ENCODE data around the gene FADS6. TPM values are rescaled to one million over a fixed set of nuclear protein-coding genes. Genes with fewer than 3 reads are reported as not detected.
"Not testable (repeated sequence)": the region's sequence is repeated elsewhere in the genome, so short reads cannot be mapped to it uniquely, and the experiment has no call there.

FADS6 gene
- total RNA-seq, 4 donors from 2014 or later = 4.9 to 19.9 (median 6.8) TPM

DNA sequence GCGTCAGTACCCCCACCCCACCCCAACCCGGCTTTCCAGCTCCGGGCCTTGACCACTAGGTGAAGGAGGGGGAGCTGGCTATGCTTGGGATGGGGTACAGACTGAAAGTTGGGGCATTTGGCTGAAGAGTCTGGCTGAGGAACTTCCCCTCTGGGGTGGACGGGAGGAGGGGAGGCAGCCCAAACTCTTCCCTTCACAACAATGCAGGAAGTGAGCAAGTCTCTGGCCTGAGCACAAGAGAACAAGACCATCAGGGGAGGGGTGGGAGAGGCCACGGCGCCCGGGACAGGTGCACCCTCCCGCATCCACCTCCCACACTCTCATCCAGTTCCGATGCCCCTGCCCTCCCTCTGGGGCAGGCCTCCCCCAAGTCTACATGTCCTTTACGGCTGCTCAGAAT is 24.0 kb upstream of the FADS6 start:
- no peak overlapping the region for H3K4me3 ChIP-seq (ENCODE audit: low read depth, poor library complexity, severe bottlenecking)
- intact Hi-C loops (cut with DNase I; ENCODE audit: low total_unique reads) = no loop called here
- no peak for TF ChIP-seq POLR2A (IDR thresholded peaks at IDR 0.05)
- TF ChIP-seq, protein P1, sequence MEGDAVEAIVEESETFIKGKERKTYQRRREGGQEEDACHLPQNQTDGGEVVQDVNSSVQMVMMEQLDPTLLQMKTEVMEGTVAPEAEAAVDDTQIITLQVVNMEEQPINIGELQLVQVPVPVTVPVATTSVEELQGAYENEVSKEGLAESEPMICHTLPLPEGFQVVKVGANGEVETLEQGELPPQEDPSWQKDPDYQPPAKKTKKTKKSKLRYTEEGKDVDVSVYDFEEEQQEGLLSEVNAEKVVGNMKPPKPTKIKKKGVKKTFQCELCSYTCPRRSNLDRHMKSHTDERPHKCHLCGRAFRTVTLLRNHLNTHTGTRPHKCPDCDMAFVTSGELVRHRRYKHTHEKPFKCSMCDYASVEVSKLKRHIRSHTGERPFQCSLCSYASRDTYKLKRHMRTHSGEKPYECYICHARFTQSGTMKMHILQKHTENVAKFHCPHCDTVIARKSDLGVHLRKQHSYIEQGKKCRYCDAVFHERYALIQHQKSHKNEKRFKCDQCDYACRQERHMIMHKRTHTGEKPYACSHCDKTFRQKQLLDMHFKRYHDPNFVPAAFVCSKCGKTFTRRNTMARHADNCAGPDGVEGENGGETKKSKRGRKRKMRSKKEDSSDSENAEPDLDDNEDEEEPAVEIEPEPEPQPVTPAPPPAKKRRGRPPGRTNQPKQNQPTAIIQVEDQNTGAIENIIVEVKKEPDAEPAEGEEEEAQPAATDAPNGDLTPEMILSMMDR (IDR thresholded peaks at IDR 0.05) = no peak
- DNase-seq (ENCODE audit: low spot score in 2 of 2) = no peak
- WGBS, 2 donors = 67 to 73% methylated on average over 10 of the region's 10 CpGs

DNA sequence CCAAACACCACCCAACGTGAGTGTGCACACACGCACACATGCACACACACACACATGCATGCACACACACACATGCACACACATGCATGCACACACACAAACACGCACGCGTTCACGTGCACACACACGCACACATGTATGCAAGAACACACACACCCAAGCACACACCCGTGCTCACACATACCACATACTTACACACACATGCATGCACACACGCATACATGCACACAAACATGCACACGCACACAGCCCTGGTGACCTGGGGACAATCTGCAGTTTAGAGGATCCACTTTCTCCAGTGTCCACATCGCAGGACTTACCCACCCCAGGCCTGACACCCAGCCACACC is 23.4 kb upstream of the FADS6 start:
- no peak for DNase-seq (ENCODE audit: low spot score in 2 of 2)
- H3K4me3 ChIP-seq (ENCODE audit: low read depth, poor library complexity, severe bottlenecking) = no peak overlapping the region
- 85 to 93% methylated on average over 11 of the region's 11 CpGs for WGBS, 2 donors
- TF ChIP-seq, protein P1 (IDR thresholded peaks at IDR 0.05) = peak in 1 of 3 donors; percentile 21
- TF ChIP-seq POLR2A (IDR thresholded peaks at IDR 0.05) = no peak
- intact Hi-C loops (cut with DNase I; ENCODE audit: low total_unique reads) = no loop called here

DNA sequence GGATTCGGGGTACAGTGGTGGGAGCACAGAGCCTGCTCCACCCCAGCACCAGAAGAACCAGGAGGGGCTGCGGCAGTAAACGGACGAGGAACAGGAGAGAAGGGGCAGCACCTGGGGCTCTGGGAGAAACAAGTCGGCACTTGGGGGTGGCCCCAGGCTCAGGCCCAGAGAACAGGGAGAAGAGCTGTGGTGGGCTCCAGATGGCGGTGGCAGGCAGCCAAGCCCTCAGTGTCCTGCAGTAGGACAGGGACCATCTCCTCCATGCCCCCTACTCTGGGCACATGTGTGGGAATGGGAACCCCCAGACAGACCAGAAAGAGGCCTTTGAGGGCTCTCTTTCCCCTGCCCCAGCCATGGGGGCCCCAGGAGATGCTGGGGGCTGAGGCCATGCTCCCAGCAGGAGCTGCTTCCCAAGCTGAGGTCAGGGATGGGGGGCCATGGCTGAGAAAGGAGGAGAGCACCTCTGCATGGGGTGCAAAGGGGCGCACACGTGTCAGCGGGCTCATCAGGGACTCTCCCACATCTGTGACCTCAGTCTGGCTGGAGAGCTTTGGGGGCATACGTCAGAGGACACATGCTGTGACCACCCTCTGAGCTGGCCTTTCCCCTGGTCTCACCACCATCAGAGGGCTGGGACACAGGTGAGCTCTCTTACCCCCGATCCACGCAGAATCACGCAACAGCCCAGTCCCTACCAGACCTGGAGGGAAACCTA is 22.9 kb upstream of the FADS6 start:
- no peak for TF ChIP-seq POLR2A (IDR thresholded peaks at IDR 0.05)
- TF ChIP-seq, protein P1 (IDR thresholded peaks at IDR 0.05) = no peak
- DNase-seq (ENCODE audit: low spot score in 2 of 2) = no peak
- intact Hi-C loops (cut with DNase I; ENCODE audit: low total_unique reads) = no loop called here
- WGBS, 2 donors = 82 to 85% methylated on average over 13 of the region's 13 CpGs
- H3K4me3 ChIP-seq (ENCODE audit: low read depth, poor library complexity, severe bottlenecking) = no peak overlapping the region

DNA sequence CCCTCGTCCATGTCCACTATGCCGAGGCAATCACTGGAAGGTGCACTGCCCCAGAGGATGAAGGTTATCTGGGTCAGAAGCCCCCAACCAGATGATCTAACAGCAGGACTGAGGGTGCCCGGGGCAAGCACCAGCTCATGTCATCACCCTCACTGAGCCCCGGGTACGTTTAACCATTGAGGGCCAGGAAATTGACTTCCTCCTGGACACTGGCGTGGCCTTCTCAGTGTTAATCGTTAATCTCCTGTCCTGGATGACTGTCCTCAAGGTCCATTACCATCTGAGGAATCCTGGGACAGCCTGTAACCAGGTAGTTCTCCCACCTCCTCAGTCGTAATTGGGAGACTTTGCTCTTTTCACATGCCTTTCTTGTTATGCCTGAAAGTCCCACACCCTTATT is 18.0 kb upstream of the FADS6 start:
- intact Hi-C loops (cut with DNase I; ENCODE audit: low total_unique reads); DNase-seq (ENCODE audit: low spot score in 2 of 2); H3K4me3 ChIP-seq (ENCODE audit: low read depth, poor library complexity, severe bottlenecking): not testable (repeated sequence)
- 77 to 78% methylated on average over 8 of the region's 8 CpGs for WGBS, 2 donors

DNA sequence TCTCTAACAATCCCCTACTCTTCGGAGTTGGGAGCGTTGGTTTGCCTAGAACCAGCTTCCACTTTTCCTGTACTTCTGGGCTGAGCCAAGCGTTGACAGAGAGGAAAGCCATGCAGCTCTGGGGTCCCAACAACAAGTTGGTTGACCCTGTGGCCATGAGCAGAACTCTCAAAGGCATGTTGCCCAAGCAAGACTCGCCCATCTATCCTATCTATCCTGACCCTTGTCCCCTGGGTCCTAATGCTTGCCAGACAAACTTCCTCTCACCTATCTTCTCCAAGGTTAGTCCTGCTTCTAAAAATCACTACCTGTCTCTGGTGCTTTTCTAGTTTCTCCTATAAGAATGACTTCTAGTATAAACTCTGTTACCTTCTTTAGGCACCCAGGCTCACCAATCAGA is 15.7 kb upstream of the FADS6 start:
- H3K4me3 ChIP-seq (ENCODE audit: low read depth, poor library complexity, severe bottlenecking); intact Hi-C loops (cut with DNase I; ENCODE audit: low total_unique reads); DNase-seq (ENCODE audit: low spot score in 2 of 2): not testable (repeated sequence)
- 69 to 75% methylated on average over 4 of the region's 4 CpGs for WGBS, 2 donors

DNA sequence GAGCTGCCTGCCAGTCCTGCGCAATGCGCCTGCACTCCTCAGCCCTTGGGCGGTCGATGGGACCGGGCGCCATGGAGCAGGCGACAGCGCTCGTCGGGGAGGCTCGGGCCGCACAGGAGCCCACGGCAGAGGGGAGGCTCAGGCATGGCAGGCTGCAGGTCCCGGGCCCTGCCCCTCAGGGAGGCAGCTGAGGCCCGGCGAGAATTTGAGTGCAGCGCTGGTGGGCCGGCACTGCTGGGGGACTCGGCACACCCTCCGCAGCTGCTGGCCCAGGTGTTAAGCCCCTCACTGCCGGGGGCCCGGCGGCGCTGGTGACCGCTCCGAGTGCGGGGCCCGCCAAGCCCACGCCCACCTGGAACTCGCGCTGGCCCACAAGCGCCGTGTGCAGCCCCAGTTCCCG is 13.6 kb upstream of the FADS6 start:
- TF ChIP-seq, protein P1 (IDR thresholded peaks at IDR 0.05) = no peak
- no peak for TF ChIP-seq POLR2A (IDR thresholded peaks at IDR 0.05)
- H3K4me3 ChIP-seq (ENCODE audit: low read depth, poor library complexity, severe bottlenecking) = no peak overlapping the region
- 92 to 95% methylated on average over 29 to 32 of the region's 34 CpGs for WGBS, 2 donors
- intact Hi-C loops (cut with DNase I; ENCODE audit: low total_unique reads) = no loop called here
- DNase-seq (ENCODE audit: low spot score in 2 of 2) = no peak

DNA sequence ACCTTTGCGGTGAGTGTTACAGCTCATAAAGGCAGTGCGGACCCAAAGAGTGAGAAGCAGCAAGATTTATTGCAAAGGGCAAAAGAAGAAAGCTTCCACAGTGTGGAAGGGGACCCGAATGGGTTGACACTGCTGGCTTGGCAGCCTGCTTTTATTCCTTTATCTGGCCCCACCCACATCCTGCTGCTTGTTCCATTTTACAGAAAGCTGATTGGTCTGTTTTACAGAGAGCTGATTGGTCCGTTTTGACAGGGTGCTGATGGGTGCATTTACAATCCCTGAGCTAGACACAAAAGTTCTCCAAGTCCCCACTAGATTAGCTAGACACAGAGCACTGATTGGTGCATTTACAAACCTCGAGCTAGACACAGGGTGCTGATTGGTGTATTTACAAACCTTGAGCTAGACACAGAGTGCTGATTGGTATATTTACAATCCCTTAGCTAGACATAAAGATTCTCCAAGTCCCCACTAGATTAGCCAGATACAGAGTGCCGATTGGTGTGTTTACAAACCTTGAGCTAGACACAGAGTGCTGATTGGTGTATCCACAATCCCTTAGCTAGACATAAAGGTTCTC is 12.9 kb upstream of the FADS6 start:
- DNase-seq (ENCODE audit: low spot score in 2 of 2); H3K4me3 ChIP-seq (ENCODE audit: low read depth, poor library complexity, severe bottlenecking); intact Hi-C loops (cut with DNase I; ENCODE audit: low total_unique reads): not testable (repeated sequence)
- 73 to 74% methylated on average over 6 of the region's 6 CpGs for WGBS, 2 donors
